Tibial nerve (tissue), 4 donors: ENCODE data around the gene NANOS2.

ENCODE experiments used
- CTCF ChIP-seq, 5 experiments: fragments of 200-600 bp in 3 of 5; fragments of 450-650 bp in 2 of 5; sonication (generic) in 3 of 5; IDR thresholded peaks; one replicate each; pipeline ENCODE4 v1.5.1; 2016 to 2019; ENCODE audit warnings: antibody characterized with exemption in 5 of 5, mild to moderate bottlenecking in 3 of 5, moderate library complexity in 2 of 5
- EP300 ChIP-seq, 2 donors: sonication (generic); formaldehyde crosslinking; IDR thresholded peaks; one replicate each; pipeline ENCODE4 v1.6.1; 2017; ENCODE audit warnings: antibody characterized with exemption in 2 of 2, mild to moderate bottlenecking in 1 of 2

GRCh38 chr19:45905011-45905410 is 9.6 kb downstream of the NANOS2 start:
- TF ChIP-seq EP300 (IDR thresholded peaks at IDR 0.05) (no peak), CTCF (IDR thresholded peaks at IDR 0.05) (no peak)
